ENCODE measurements around the gene NIPAL1. TPM values are rescaled to one million over a fixed set of nuclear protein-coding genes. Genes with fewer than 3 reads are reported as not detected.

NIPAL1 gene
- total RNA-seq, 1 donor from 2014 or later: 4.9 TPM

- no peak for TF ChIP-seq CTCF (IDR thresholded peaks at IDR 0.05; ENCODE audit: insufficient read depth, low read depth, low read length)
- no peak for TF ChIP-seq EZH2 (IDR thresholded peaks at IDR 0.05; ENCODE audit: insufficient read depth, low read length)
Measured at GRCh38 chr4:48033412-48033811, 16.8 kb downstream of the NIPAL1 start.

GRCh38 chr4:48033825-48034413 lies 17.3 kb downstream of the NIPAL1 start:
- Histone ChIP-seq H3K4me3 (ENCODE audit: insufficient read depth, low read depth, low read length) (no peak overlapping the region), H3K27ac (ENCODE audit: low read depth, low read length) (no peak overlapping the region), H3K36me3 (ENCODE audit: insufficient read depth, low read length) (no peaks in the 10 kb centered on the region), H3K27me3 (ENCODE audit: insufficient read depth, low read length) (no peaks in the 10 kb centered on the region), H4K20me1 (ENCODE audit: insufficient read depth, low read length) (no peaks in the 10 kb centered on the region), H2AFZ (ENCODE audit: low read depth, low read length) (no peak overlapping the region), H3K9me3 (ENCODE audit: insufficient read depth, low read depth, low read length) (no peaks in the 10 kb centered on the region), H3K4me2 (ENCODE audit: low read length) (no peak overlapping the region), H3K4me1 (ENCODE audit: insufficient read depth, low read length) (peaks cover 8% of the 10 kb centered on the region), H3K79me2 (ENCODE audit: insufficient read depth, low read length) (no peaks in the 10 kb centered on the region), H3K9ac (ENCODE audit: low read length) (no peak overlapping the region)
- FAIRE-seq (no peak), DNase-seq (ENCODE audit: low read depth) (no peak)
- Mint-ChIP-seq H3K27ac (ENCODE audit: unreplicated experiment) (no peak overlapping the region), H3K4me3 (ENCODE audit: unreplicated experiment) (no peak overlapping the region), H3K4me1 (ENCODE audit: low read depth, unreplicated experiment) (peaks cover 4% of the 10 kb centered on the region), H3K36me3 (ENCODE audit: low read depth, unreplicated experiment) (no peaks in the 10 kb centered on the region), H3K9me3 (ENCODE audit: unreplicated experiment) (no peaks in the 10 kb centered on the region), H3K27me3 (ENCODE audit: low read depth, unreplicated experiment) (no peaks in the 10 kb centered on the region)
- TF ChIP-seq EZH2 (IDR thresholded peaks at IDR 0.05; ENCODE audit: insufficient read depth, low read length) (no peak), CTCF (IDR thresholded peaks at IDR 0.05; ENCODE audit: insufficient read depth, low read depth, low read length) (peak; percentile 56)

More at GRCh38 chr4:48033412-48033811, 16.8 kb downstream of the NIPAL1 start:
- Histone ChIP-seq H3K79me2 (ENCODE audit: insufficient read depth, low read length) (no peaks in the 10 kb centered on the region), H4K20me1 (ENCODE audit: insufficient read depth, low read length) (no peaks in the 10 kb centered on the region), H3K9me3 (ENCODE audit: insufficient read depth, low read depth, low read length) (no peaks in the 10 kb centered on the region), H3K4me3 (ENCODE audit: insufficient read depth, low read depth, low read length) (no peak overlapping the region), H2AFZ (ENCODE audit: low read depth, low read length) (no peak overlapping the region), H3K4me1 (ENCODE audit: insufficient read depth, low read length) (peaks cover 8% of the 10 kb centered on the region), H3K9ac (ENCODE audit: low read length) (no peak overlapping the region), H3K27me3 (ENCODE audit: insufficient read depth, low read length) (no peaks in the 10 kb centered on the region), H3K4me2 (ENCODE audit: low read length) (no peak overlapping the region), H3K27ac (ENCODE audit: low read depth, low read length) (no peak overlapping the region), H3K36me3 (ENCODE audit: insufficient read depth, low read length) (no peaks in the 10 kb centered on the region)
- no peaks in the 10 kb centered on the region for H3K27me3 Mint-ChIP-seq (ENCODE audit: low read depth, unreplicated experiment)
- DNase-seq (ENCODE audit: low read depth) (no peak), FAIRE-seq (no peak)
- no peaks in the 10 kb centered on the region for H3K9me3 Mint-ChIP-seq (ENCODE audit: unreplicated experiment)
- H3K4me1 Mint-ChIP-seq (ENCODE audit: low read depth, unreplicated experiment): peaks cover 4% of the 10 kb centered on the region
- H3K27ac Mint-ChIP-seq (ENCODE audit: unreplicated experiment): no peak overlapping the region
- peaks cover under 1% of the 10 kb centered on the region for H3K36me3 Mint-ChIP-seq (ENCODE audit: low read depth, unreplicated experiment)
- no peak overlapping the region for H3K4me3 Mint-ChIP-seq (ENCODE audit: unreplicated experiment)

GRCh38 chr4:48035952-48036351 lies 19.4 kb downstream of the NIPAL1 start:
- FAIRE-seq (no peak), DNase-seq (ENCODE audit: low read depth) (no peak)
- H3K4me3 Mint-ChIP-seq (ENCODE audit: unreplicated experiment): no peak overlapping the region
- no peaks in the 10 kb centered on the region for H4K20me1 ChIP-seq (ENCODE audit: insufficient read depth, low read length)
- H3K4me2 ChIP-seq (ENCODE audit: low read length): no peak overlapping the region
- no peak overlapping the region for H3K27ac Mint-ChIP-seq (ENCODE audit: unreplicated experiment)
- H3K4me1 Mint-ChIP-seq (ENCODE audit: low read depth, unreplicated experiment): peaks cover 4% of the 10 kb centered on the region
- H3K79me2 ChIP-seq (ENCODE audit: insufficient read depth, low read length): no peaks in the 10 kb centered on the region
- peaks cover 8% of the 10 kb centered on the region for H3K4me1 ChIP-seq (ENCODE audit: insufficient read depth, low read length)
- no peak overlapping the region for H3K27ac ChIP-seq (ENCODE audit: low read depth, low read length)
- H3K9me3 ChIP-seq (ENCODE audit: insufficient read depth, low read depth, low read length): no peaks in the 10 kb centered on the region
- no peaks in the 10 kb centered on the region for H3K36me3 Mint-ChIP-seq (ENCODE audit: low read depth, unreplicated experiment)
- no peak overlapping the region for H3K9ac ChIP-seq (ENCODE audit: low read length)
- no peak for TF ChIP-seq CTCF (IDR thresholded peaks at IDR 0.05; ENCODE audit: insufficient read depth, low read depth, low read length)
- TF ChIP-seq EZH2 (IDR thresholded peaks at IDR 0.05; ENCODE audit: insufficient read depth, low read length): no peak
- no peak overlapping the region for H2AFZ ChIP-seq (ENCODE audit: low read depth, low read length)
- no peaks in the 10 kb centered on the region for H3K27me3 ChIP-seq (ENCODE audit: insufficient read depth, low read length)
- H3K36me3 ChIP-seq (ENCODE audit: insufficient read depth, low read length): no peaks in the 10 kb centered on the region
- no peak overlapping the region for H3K4me3 ChIP-seq (ENCODE audit: insufficient read depth, low read depth, low read length)
- no peaks in the 10 kb centered on the region for H3K27me3 Mint-ChIP-seq (ENCODE audit: low read depth, unreplicated experiment)
- H3K9me3 Mint-ChIP-seq (ENCODE audit: unreplicated experiment): no peaks in the 10 kb centered on the region

All from astrocyte (in vitro differentiated cells and primary cell).